GM18870 (cell line): ENCODE results near the gene SLC38A2.

Experiments
- ATAC-seq: cut with Tn5 transposase; IDR thresholded peaks from one replicate; pipeline ENCODE4 v1.9.1; 2021; ENCODE audit warnings: moderate library complexity; ENCODE audit not compliant: unreplicated experiment

Gene SLC38A2

GRCh38 chr12:46362895-46363581, 9.5 kb downstream of the SLC38A2 start:
- no peak for ATAC-seq

GRCh38 chr12:46361667-46362034, 10.9 kb downstream of the SLC38A2 start:
- ATAC-seq, result no peak

- peak; percentile 68 for ATAC-seq
Observed at GRCh38 chr12:46360908-46361666, 11.5 kb downstream of the SLC38A2 start.

GRCh38 chr12:46360370-46360769, 12.2 kb downstream of the SLC38A2 start:
- no peak for ATAC-seq

GRCh38 chr12:46359667-46360280, 12.8 kb downstream of the SLC38A2 start:
- no peak for ATAC-seq

GRCh38 chr12:46358791-46359666, 13.5 kb downstream of the SLC38A2 start:
- no peak for ATAC-seq

- no peak for ATAC-seq
Observed at GRCh38 chr12:46358325-46358700, 14.3 kb downstream of the SLC38A2 start.

GRCh38 chr12:46357438-46358324, 14.9 kb downstream of the SLC38A2 start:
- no peak for ATAC-seq

- ATAC-seq, result no peak
Observed at GRCh38 chr12:46356655-46357437, 15.7 kb downstream of the SLC38A2 start.

- no peak for ATAC-seq
Observed at GRCh38 chr12:46354802-46355199, 17.8 kb downstream of the SLC38A2 start.

- no peak for ATAC-seq
Observed at GRCh38 chr12:46354111-46354801, 18.3 kb downstream of the SLC38A2 start.

GRCh38 chr12:46351886-46352650, 20.5 kb downstream of the SLC38A2 start:
- ATAC-seq, result no peak

- no peak for ATAC-seq
Observed at GRCh38 chr12:46351138-46351537, 21.4 kb downstream of the SLC38A2 start.

GRCh38 chr12:46349253-46349652, 23.3 kb downstream of the SLC38A2 start:
- ATAC-seq, result no peak

GRCh38 chr12:46343118-46343852, 29.3 kb downstream of the SLC38A2 start:
- no peak for ATAC-seq

- no peak for ATAC-seq
Observed at GRCh38 chr12:46342562-46343033, 30.0 kb downstream of the SLC38A2 start.

- ATAC-seq, result no peak
Observed at GRCh38 chr12:46339051-46339450, 33.5 kb downstream of the SLC38A2 start.
